Heart right ventricle (tissue), 16 donors: ENCODE data around the gene CX3CL1. TPM values are rescaled to one million over a fixed set of nuclear protein-coding genes. Genes with fewer than 3 reads are reported as not detected.
A peak's percentile ranks its signal among the peaks of the same experiment; 100 is the strongest.

Source experiments
- ATAC-seq, 8 donors: fragments of 200-7000 bp; cut with Tn5 transposase; one replicate each; pipeline ENCODE4 v1.9.1; 2020; ENCODE audit warnings: mild to moderate bottlenecking in 8 of 8, moderate library complexity in 8 of 8, moderate number of reproducible peaks in 1 of 8
- DNase-seq, 2 donors: peaks; one replicate each; pipeline ENCODE4 v3.0.0-alpha.2; 2020
- H3K27ac ChIP-seq, 10 donors: fragments of 200-600 bp; sonication (generic) in 2 of 10; one replicate each; pipeline versions ENCODE4 v1.5.0 to v1.8.0; 2020 to 2022; ENCODE audit warnings: mild to moderate bottlenecking in 3 of 10
- H3K27me3 ChIP-seq, 7 donors: fragments of 200-600 bp; one replicate each; pipeline ENCODE4 v1.8.0; 2021 to 2022; ENCODE audit warnings: mild to moderate bottlenecking in 2 of 7
- H3K36me3 ChIP-seq, 9 donors: fragments of 200-600 bp; sonication (generic) in 1 of 9; one replicate each; pipeline versions ENCODE4 v1.5.0 to v1.8.0; 2020 to 2022; ENCODE audit warnings: mild to moderate bottlenecking in 2 of 9
- H3K4me1 ChIP-seq, 9 donors: fragments of 200-600 bp; sonication (generic) in 1 of 9; one replicate each; pipeline versions ENCODE4 v1.5.0 to v1.8.0; 2020 to 2022; ENCODE audit warnings: mild to moderate bottlenecking in 4 of 9
- H3K4me3 ChIP-seq, 10 donors: fragments of 200-600 bp; sonication (generic) in 2 of 10; one replicate each; pipeline versions ENCODE4 v1.5.0 to v1.8.0; 2020 to 2022; ENCODE audit warnings: mild to moderate bottlenecking in 7 of 10, moderate library complexity in 2 of 10
- H3K9me3 ChIP-seq, 11 donors: fragments of 200-600 bp in 10 of 11; sonication (generic) in 2 of 11; one replicate each; pipeline versions ENCODE4 v1.5.0 to v1.8.0; 2013 to 2022; ENCODE audit warnings: mild to moderate bottlenecking in 2 of 11, control low read depth in 1 of 11, moderate library complexity in 1 of 11
- WGBS, 2 donors: extraction: QIAGEN DNeasy Blood & Tissue Kit; methylation state at CpG; one replicate each; pipeline ENCODE4 v1.1.7; 2013; ENCODE audit warnings: inconsistent platforms in 1 of 2; 5-methylcytosine and 5-hydroxymethylcytosine counted together
- intact Hi-C, 10 donors: fragments of 100-400 bp; cut with DNase I; formaldehyde crosslinking; loops; one replicate each; pipeline versions ENCODE4 v1.11.1 to v1.14.2; 2022
- polyA plus RNA-seq, 2 donors: library from polyadenylated mRNA; stranded (reverse); fragments of 200-250 nt; gene quantifications; one replicate each; pipeline ENCODE4 v1.2.3, GENCODE V29; 2013
- total RNA-seq, 10 donors: library from RNA; stranded (reverse); fragmentation: NEBNext Ultra II Directional in 3 of 10; extraction: Animal tissue kit (Norgen Biotek cat#: 25700) in 3 of 10; gene quantifications; one replicate each; pipeline versions ENCODE4 v1.2.1 to v1.2.4, GENCODE V29; 2021 to 2023
- TF ChIP-seq, protein P1 (sequence below), 9 donors: fragments of 200-600 bp; sonication (generic) in 2 of 9; IDR thresholded peaks; one replicate each; pipeline versions ENCODE4 v1.5.0 to v1.8.0; 2021 to 2022; ENCODE audit warnings: antibody characterized with exemption in 9 of 9, mild to moderate bottlenecking in 5 of 9, moderate library complexity in 1 of 9
- donor health status: Arrhythmogenic right ventricular cardiomyopathy.
- donor health status: ischemic (EF 13 %, LVEDD 7.1; RV severe dilation, severe dysfunction).
- donor health status: healthy with polysubstance abuse.
- donor health status: DM: no; HTN: yes; CAD: no.
- donor health status: DM: no; HTN: no; CAD: no.
- donor health status: ischemic (EF 25% LVEDD 6.9; RV normal size, moderate dysfunction).
- donor health status: ischemic (EF 25% LVEDD 5.7; RV mildly dilated, moderate dysfunction).
- donor health status: healthy.
- donor health status: DM: yes; HTN: yes; CAD: no.
- donor health status: Ischemic cardiomyopathy.
- donor health status: ischemic (EF 35%, LVEDD 5.7; RV mildly dilated, moderate dysfunction).
- donor health status: nonischemic (EF 11% LVEDD 7.7; RV severe dilation, severe dysfunction).
- donor health status: DM: yes; HTN: yes; CAD: no.
- donor health status: PGD.
- donor health status: ischemic (EF 29% LVEDD 5.4; RV normal size, mild dysfunction).
- donor health status: nonischemic (EF 23%, LVEDD 6.1; RV moderate dilation, normal function).

CX3CL1 gene
- total and polyA plus RNA-seq, 12 donors: 7.8 to 46.3 (median 15.5) TPM

DNA sequence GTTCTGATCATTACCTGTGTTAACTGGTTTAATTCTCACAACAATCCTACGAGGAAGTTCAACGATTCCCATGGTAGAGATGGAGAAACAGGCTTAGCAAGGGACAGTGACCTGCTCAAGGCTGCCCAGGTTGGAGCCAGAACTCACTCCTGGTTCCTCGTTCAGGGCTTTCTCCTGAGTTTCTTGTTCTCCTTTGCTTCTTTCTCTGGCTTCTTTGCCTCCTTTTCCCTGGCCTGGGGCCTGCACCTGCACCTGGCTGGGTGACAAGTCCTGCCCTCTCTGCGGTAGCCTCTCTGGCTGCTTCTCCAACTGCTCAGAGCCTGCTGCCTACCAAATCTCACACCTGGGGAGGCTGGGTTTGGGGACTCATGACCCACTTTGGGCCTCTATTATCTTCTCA, 10.9 kb upstream of the CX3CL1 start:
- H3K27ac ChIP-seq: no peak overlapping the region
- H3K4me1 ChIP-seq: peaks cover 0 to 13% (median 5%) of the 10 kb centered on the region in 9 donors
- H3K9me3 ChIP-seq: no peaks in the 10 kb centered on the region
- no peak for DNase-seq
- TF ChIP-seq, protein P1, sequence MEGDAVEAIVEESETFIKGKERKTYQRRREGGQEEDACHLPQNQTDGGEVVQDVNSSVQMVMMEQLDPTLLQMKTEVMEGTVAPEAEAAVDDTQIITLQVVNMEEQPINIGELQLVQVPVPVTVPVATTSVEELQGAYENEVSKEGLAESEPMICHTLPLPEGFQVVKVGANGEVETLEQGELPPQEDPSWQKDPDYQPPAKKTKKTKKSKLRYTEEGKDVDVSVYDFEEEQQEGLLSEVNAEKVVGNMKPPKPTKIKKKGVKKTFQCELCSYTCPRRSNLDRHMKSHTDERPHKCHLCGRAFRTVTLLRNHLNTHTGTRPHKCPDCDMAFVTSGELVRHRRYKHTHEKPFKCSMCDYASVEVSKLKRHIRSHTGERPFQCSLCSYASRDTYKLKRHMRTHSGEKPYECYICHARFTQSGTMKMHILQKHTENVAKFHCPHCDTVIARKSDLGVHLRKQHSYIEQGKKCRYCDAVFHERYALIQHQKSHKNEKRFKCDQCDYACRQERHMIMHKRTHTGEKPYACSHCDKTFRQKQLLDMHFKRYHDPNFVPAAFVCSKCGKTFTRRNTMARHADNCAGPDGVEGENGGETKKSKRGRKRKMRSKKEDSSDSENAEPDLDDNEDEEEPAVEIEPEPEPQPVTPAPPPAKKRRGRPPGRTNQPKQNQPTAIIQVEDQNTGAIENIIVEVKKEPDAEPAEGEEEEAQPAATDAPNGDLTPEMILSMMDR (IDR thresholded peaks at IDR 0.05): no peak
- 82 to 88% methylated on average over 4 of the region's 4 CpGs for WGBS, 2 donors
- no peaks in the 10 kb centered on the region for H3K36me3 ChIP-seq
- H3K4me3 ChIP-seq: no peak overlapping the region
- H3K27me3 ChIP-seq: no peaks in the 10 kb centered on the region
- no peak for ATAC-seq
- intact Hi-C loops: no loop called here

DNA sequence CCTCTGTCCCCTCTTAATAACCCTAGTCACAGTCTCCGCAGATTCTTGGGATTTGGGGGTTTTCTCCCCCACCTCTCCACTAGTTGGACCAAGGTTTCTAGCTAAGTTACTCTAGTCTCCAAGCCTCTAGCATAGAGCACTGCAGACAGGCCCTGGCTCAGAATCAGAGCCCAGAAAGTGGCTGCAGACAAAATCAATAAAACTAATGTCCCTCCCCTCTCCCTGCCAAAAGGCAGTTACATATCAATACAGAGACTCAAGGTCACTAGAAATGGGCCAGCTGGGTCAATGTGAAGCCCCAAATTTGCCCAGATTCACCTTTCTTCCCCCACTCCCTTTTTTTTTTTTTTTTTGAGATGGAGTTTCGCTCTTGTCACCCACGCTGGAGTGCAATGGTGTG, 8.1 kb upstream of the CX3CL1 start:
- no peak for DNase-seq
- intact Hi-C loops: no loop called here
- TF ChIP-seq, protein P1 (IDR thresholded peaks at IDR 0.05): no peak
- H3K4me1 ChIP-seq: peaks cover 0 to 23% (median 18%) of the 10 kb centered on the region in 9 donors
- no peaks in the 10 kb centered on the region for H3K36me3 ChIP-seq
- WGBS, 2 donors: 92 to 94% methylated on average over 3 of the region's 3 CpGs
- no peaks in the 10 kb centered on the region for H3K9me3 ChIP-seq
- no peak overlapping the region for H3K4me3 ChIP-seq
- no peaks in the 10 kb centered on the region for H3K27me3 ChIP-seq
- no peak for ATAC-seq
- no peak overlapping the region for H3K27ac ChIP-seq

DNA sequence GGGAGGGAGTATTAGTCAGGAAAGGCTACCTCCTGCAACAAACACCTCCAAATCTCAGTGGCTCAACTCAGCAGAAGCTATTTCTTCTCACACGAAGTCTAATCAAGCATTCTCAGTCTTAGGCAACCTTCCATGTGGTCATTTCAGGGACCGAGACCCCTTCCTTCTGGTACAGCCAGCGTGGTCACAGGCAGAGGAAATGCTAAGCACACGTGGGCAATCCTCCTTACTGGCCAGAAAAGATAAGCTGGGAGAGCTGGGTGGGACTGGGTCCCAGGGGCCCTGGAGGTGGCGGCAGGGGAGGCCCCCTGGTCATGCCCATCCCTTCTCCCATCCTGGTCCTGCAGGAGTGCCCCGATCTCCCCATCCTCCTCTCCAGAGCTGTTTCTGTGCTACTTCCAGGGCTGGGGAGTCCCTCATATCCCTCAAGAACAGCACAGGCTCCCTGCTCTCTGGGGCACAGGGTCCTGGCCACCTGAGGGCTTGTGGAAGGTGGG, 5.7 kb upstream of the CX3CL1 start:
- H3K9me3 ChIP-seq: no peaks in the 10 kb centered on the region
- DNase-seq: no peak
- no peak overlapping the region for H3K4me3 ChIP-seq
- peaks cover 0 to 27% (median 18%) of the 10 kb centered on the region in 9 donors for H3K4me1 ChIP-seq
- intact Hi-C loops: loop anchor here in 1 of 10 donors (5.0 kb wide), 1 partner anchor 34 kb away; no protein-coding TSS in a partner anchor
- peak in 6 of 8 donors; percentile 36 to 65 (median 46) for ATAC-seq
- TF ChIP-seq, protein P1 (IDR thresholded peaks at IDR 0.05): no peak
- peak overlapping the region in 6 of 10 donors; percentile 11 to 70 (median 40) for H3K27ac ChIP-seq
- no peaks in the 10 kb centered on the region for H3K27me3 ChIP-seq
- no peaks in the 10 kb centered on the region for H3K36me3 ChIP-seq
- 38 to 56% methylated on average over 6 of the region's 6 CpGs for WGBS, 2 donors

DNA sequence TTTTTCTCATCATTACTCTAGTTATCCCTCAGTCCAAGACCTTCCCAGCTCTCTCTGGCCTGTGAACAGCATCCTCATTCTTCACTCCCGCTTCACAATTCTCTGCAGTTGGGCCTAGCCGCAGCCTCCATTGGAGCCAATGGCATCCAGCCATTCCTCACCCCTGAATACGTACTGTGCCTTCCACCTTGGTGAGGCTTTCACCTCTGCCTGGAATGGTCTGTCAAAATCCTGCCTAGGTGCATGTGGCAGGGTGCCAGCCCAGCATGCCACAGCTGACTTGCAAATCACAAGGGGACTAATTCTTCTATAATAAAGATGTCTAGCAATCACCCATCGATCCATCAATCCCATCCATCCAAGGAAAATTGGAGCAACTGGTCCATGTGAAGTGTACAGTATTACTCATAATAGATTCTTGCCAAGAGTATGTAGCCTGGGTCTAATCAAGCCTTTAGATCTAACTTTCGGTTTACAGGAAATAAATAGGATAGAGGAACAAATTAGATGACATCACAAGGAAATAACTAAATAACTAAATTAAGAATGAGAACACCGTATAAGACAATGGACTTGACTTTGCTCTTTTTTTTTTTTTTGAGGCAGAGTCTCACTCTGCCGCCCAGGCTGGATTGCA, 5.1 kb upstream of the CX3CL1 start:
- peaks cover 0 to 33% (median 24%) of the 10 kb centered on the region in 9 donors for H3K4me1 ChIP-seq
- peak; percentile 41 to 73 (median 64) for ATAC-seq
- 60 to 75% methylated on average over 7 of the region's 7 CpGs for whole genome bisulfite sequencing, 2 donors

More for the DNA sequence above, 5.1 kb upstream of the CX3CL1 start:
- Histone ChIP-seq H3K4me3 (no peak overlapping the region), H3K36me3 (no peaks in the 10 kb centered on the region), H3K27me3 (no peaks in the 10 kb centered on the region), H3K9me3 (no peaks in the 10 kb centered on the region), H3K27ac (peak overlapping the region in 9 of 10 donors; percentile 25 to 80 (median 46))
- intact Hi-C loops: loop anchor here in 1 of 10 donors (5.0 kb wide), 1 partner anchor 35 kb away; no protein-coding TSS in a partner anchor
- no peak for DNase-seq
- TF ChIP-seq, protein P1 (IDR thresholded peaks at IDR 0.05): no peak
